ENCODE results near the gene FAM240A. TPM values are rescaled to one million over a fixed set of nuclear protein-coding genes. Genes with fewer than 3 reads are reported as not detected.
"Not testable (repeated sequence)": the region's sequence is repeated elsewhere in the genome, so short reads cannot be mapped to it uniquely, and the experiment has no call there.

Gene FAM240A
- polyA plus RNA-seq, 1 donor, result 0.52 TPM

GRCh38 chr3:46586738-46587246, 25.5 kb upstream of the FAM240A start:
- no peak for DNase-seq (ENCODE audit: low read depth)

- DNase-seq (ENCODE audit: low read depth), result not testable (repeated sequence)
Observed at GRCh38 chr3:46587268-46587667, 25.1 kb upstream of the FAM240A start.

- DNase-seq (ENCODE audit: low read depth), result no peak
Observed at GRCh38 chr3:46593274-46593862, 19.0 kb upstream of the FAM240A start.

GRCh38 chr3:46593979-46594378, 18.3 kb upstream of the FAM240A start:
- DNase-seq (ENCODE audit: low read depth), result no peak

- DNase-seq (ENCODE audit: low read depth), result no peak
Observed at GRCh38 chr3:46594723-46595122, 17.6 kb upstream of the FAM240A start.

- no peak for DNase-seq (ENCODE audit: low read depth)
Observed at GRCh38 chr3:46595819-46596314, 16.5 kb upstream of the FAM240A start.

GRCh38 chr3:46599590-46599989, 12.7 kb upstream of the FAM240A start:
- no peak for DNase-seq (ENCODE audit: low read depth)

- DNase-seq (ENCODE audit: low read depth), result no peak
Observed at GRCh38 chr3:46603446-46604046, 8.8 kb upstream of the FAM240A start.

GRCh38 chr3:46604127-46604526, 8.2 kb upstream of the FAM240A start:
- DNase-seq (ENCODE audit: low read depth), result no peak

GRCh38 chr3:46607603-46608028, 4.7 kb upstream of the FAM240A start:
- no peak for DNase-seq (ENCODE audit: low read depth)

- no peak for DNase-seq (ENCODE audit: low read depth)
Observed at GRCh38 chr3:46609212-46609721, 3.1 kb upstream of the FAM240A start.

GRCh38 chr3:46609944-46610722, 2.2 kb upstream of the FAM240A start:
- DNase-seq (ENCODE audit: low read depth), result no peak

- no peak for DNase-seq (ENCODE audit: low read depth)
Observed at GRCh38 chr3:46613313-46614005, 1.1 kb downstream of the FAM240A start.

- no peak for DNase-seq (ENCODE audit: low read depth)
Observed at GRCh38 chr3:46614431-46614830, 2.1 kb downstream of the FAM240A start.

- DNase-seq (ENCODE audit: low read depth), result no peak
Observed at GRCh38 chr3:46615050-46615775, 2.9 kb downstream of the FAM240A start.

GRCh38 chr3:46615976-46616375, 3.7 kb downstream of the FAM240A start:
- no peak for DNase-seq (ENCODE audit: low read depth)

- DNase-seq (ENCODE audit: low read depth), result no peak
Observed at GRCh38 chr3:46617941-46618340, 5.6 kb downstream of the FAM240A start.

GRCh38 chr3:46619845-46620778, 7.8 kb downstream of the FAM240A start:
- DNase-seq (ENCODE audit: low read depth), result no peak

- no peak for DNase-seq (ENCODE audit: low read depth)
Observed at GRCh38 chr3:46624533-46624932, 12.2 kb downstream of the FAM240A start.

- DNase-seq (ENCODE audit: low read depth), result no peak
Observed at GRCh38 chr3:46624975-46625490, 12.7 kb downstream of the FAM240A start.
